Measurements from ENCODE around the gene OMP. TPM values are rescaled to one million over a fixed set of nuclear protein-coding genes. Genes with fewer than 3 reads are reported as not detected.
"Not testable (repeated sequence)": the region's sequence is repeated elsewhere in the genome, so short reads cannot be mapped to it uniquely, and the experiment has no call there.

The OMP gene
- total and polyA plus RNA-seq, 2 donors from 2014 or later: 1.8 TPM; not detected in 1

DNA sequence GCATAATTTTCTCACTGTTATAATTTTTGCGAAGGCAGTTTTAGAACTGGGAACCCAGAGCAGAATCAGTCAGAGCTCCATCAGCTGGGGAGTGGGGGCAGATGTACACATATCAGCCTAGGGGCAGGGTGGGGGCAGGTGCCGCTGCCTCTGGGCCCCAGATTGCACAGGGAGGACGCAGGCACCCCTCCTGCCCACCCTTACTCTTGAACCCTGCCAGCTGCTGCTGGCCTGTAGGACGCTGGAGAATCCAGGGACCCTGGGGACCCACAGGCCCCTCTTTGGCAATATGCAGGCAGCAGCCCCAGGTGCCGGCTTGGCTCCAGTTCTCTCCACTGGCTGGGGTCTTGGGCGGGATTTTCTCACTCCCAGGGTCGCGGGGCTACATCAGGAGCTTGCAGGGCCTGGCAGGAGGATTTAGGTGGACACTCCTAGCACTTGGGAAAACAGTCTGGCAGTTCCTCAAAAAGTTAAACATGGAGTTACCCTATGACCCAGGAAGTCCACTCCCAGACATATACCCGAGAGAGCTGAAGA, 44.6 kb upstream of the OMP start:
- H3K27me3 ChIP-seq (ENCODE audit: control insufficient read depth, insufficient read depth, low read length): no peaks in the 10 kb centered on the region
- peaks cover 0 to 4% (median 0%) of the 10 kb centered on the region in 3 donors for H3K9me3 ChIP-seq (ENCODE audit: control insufficient read depth in 2 of 3, insufficient read depth in 1 of 3, low read length in 3 of 3)
- intact Hi-C loops (cut with DNase I): no loop called here
- DNase-seq (no peak), FAIRE-seq (no peak)
- no peak overlapping the region for H3K4me3 ChIP-seq (ENCODE audit: low read length in 3 of 3)
- H3K4me1 ChIP-seq (ENCODE audit: control insufficient read depth in 2 of 3, insufficient read depth in 2 of 3, low read depth in 1 of 3, low read length in 3 of 3): no peaks in the 10 kb centered on the region
- H3K9ac ChIP-seq (ENCODE audit: low read length in 3 of 3): no peak overlapping the region
- H3K27ac ChIP-seq (ENCODE audit: low read depth in 2 of 2, low read length in 2 of 2): no peak overlapping the region
- TF ChIP-seq CTCF (IDR thresholded peaks at IDR 0.05; ENCODE audit: borderline replicate concordance, extremely low read depth, insufficient read depth): no peak
- H3K36me3 ChIP-seq (ENCODE audit: control insufficient read depth in 2 of 3, insufficient read depth in 3 of 3, low read length in 3 of 3): no peaks in the 10 kb centered on the region

DNA sequence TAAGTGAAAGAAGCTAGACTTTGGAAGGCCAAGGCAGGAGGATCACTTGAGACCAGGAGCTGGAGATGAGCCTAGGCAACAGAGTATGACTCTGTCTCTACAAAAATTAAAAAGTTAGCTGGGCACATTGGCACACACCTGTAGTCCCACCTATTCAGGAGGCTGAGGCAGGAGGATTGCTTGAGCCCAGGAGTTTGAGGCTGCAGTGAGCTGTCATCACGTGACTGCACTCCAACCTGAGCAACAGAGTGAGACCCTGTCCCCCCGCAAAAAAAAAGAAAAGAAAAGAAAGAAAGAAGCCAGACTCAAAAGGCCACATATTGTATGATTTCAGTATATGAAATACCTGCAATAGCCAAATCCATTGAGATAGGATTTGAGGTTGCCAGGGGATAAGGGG, 43.7 kb upstream of the OMP start:
- no peak overlapping the region for H3K4me3 ChIP-seq (ENCODE audit: low read length in 3 of 3)
- intact Hi-C loops (cut with DNase I): no loop called here
- H3K36me3 ChIP-seq (ENCODE audit: control insufficient read depth in 2 of 3, insufficient read depth in 3 of 3, low read length in 3 of 3): no peaks in the 10 kb centered on the region
- peaks cover 0 to 4% (median 0%) of the 10 kb centered on the region in 3 donors for H3K9me3 ChIP-seq (ENCODE audit: control insufficient read depth in 2 of 3, insufficient read depth in 1 of 3, low read length in 3 of 3)
- DNase-seq (no peak), FAIRE-seq (no peak)
- TF ChIP-seq CTCF (IDR thresholded peaks at IDR 0.05; ENCODE audit: borderline replicate concordance, extremely low read depth, insufficient read depth): no peak
- no peak overlapping the region for H3K9ac ChIP-seq (ENCODE audit: low read length in 3 of 3)
- H3K4me1 ChIP-seq (ENCODE audit: control insufficient read depth in 2 of 3, insufficient read depth in 2 of 3, low read depth in 1 of 3, low read length in 3 of 3): no peaks in the 10 kb centered on the region
- H3K27me3 ChIP-seq (ENCODE audit: control insufficient read depth, insufficient read depth, low read length): no peaks in the 10 kb centered on the region
- no peak overlapping the region for H3K27ac ChIP-seq (ENCODE audit: low read depth in 2 of 2, low read length in 2 of 2)

- Histone ChIP-seq H3K27ac (ENCODE audit: low read depth in 2 of 2, low read length in 2 of 2) (no peak overlapping the region), H3K9ac (ENCODE audit: low read length in 3 of 3) (no peak overlapping the region), H3K4me1 (ENCODE audit: control insufficient read depth in 2 of 3, insufficient read depth in 2 of 3, low read depth in 1 of 3, low read length in 3 of 3) (no peaks in the 10 kb centered on the region), H3K36me3 (ENCODE audit: control insufficient read depth in 2 of 3, insufficient read depth in 3 of 3, low read length in 3 of 3) (no peaks in the 10 kb centered on the region), H3K4me3 (ENCODE audit: low read length in 3 of 3) (no peak overlapping the region), H3K9me3 (ENCODE audit: control insufficient read depth in 2 of 3, insufficient read depth in 1 of 3, low read length in 3 of 3) (peaks cover 0 to 4% (median 0%) of the 10 kb centered on the region in 3 donors), H3K27me3 (ENCODE audit: control insufficient read depth, insufficient read depth, low read length) (no peaks in the 10 kb centered on the region)
- DNase-seq (no peak), FAIRE-seq (no peak)
- intact Hi-C loops (cut with DNase I): no loop called here
- TF ChIP-seq CTCF (IDR thresholded peaks at IDR 0.05; ENCODE audit: borderline replicate concordance, extremely low read depth, insufficient read depth): no peak
Measured at GRCh38 chr11:77059806-77060205, 42.8 kb upstream of the OMP start.

GRCh38 chr11:77060234-77060633, 42.4 kb upstream of the OMP start:
- Histone ChIP-seq H3K27me3 (ENCODE audit: control insufficient read depth, insufficient read depth, low read length) (no peaks in the 10 kb centered on the region), H3K27ac (ENCODE audit: low read depth in 2 of 2, low read length in 2 of 2) (no peak overlapping the region), H3K36me3 (ENCODE audit: control insufficient read depth in 2 of 3, insufficient read depth in 3 of 3, low read length in 3 of 3) (no peaks in the 10 kb centered on the region), H3K4me3 (ENCODE audit: low read length in 3 of 3) (no peak overlapping the region), H3K9me3 (ENCODE audit: control insufficient read depth in 2 of 3, insufficient read depth in 1 of 3, low read length in 3 of 3) (peaks cover 0 to 4% (median 0%) of the 10 kb centered on the region in 3 donors), H3K4me1 (ENCODE audit: control insufficient read depth in 2 of 3, insufficient read depth in 2 of 3, low read depth in 1 of 3, low read length in 3 of 3) (no peaks in the 10 kb centered on the region), H3K9ac (ENCODE audit: low read length in 3 of 3) (no peak overlapping the region)
- no peak for TF ChIP-seq CTCF (IDR thresholded peaks at IDR 0.05; ENCODE audit: borderline replicate concordance, extremely low read depth, insufficient read depth)
- no peak for DNase-seq
- intact Hi-C loops (cut with DNase I): no loop called here
- FAIRE-seq: no peak

- H3K36me3 ChIP-seq (ENCODE audit: control insufficient read depth in 2 of 3, insufficient read depth in 3 of 3, low read length in 3 of 3); H3K27me3 ChIP-seq (ENCODE audit: control insufficient read depth, insufficient read depth, low read length); H3K4me1 ChIP-seq (ENCODE audit: control insufficient read depth in 2 of 3, insufficient read depth in 2 of 3, low read depth in 1 of 3, low read length in 3 of 3); H3K4me3 ChIP-seq (ENCODE audit: low read length in 3 of 3); H3K9me3 ChIP-seq (ENCODE audit: control insufficient read depth in 2 of 3, insufficient read depth in 1 of 3, low read length in 3 of 3); H3K27ac ChIP-seq (ENCODE audit: low read depth in 2 of 2, low read length in 2 of 2); intact Hi-C loops (cut with DNase I); FAIRE-seq; DNase-seq; H3K9ac ChIP-seq (ENCODE audit: low read length in 3 of 3): not testable (repeated sequence)
Measured at GRCh38 chr11:77061258-77061657, 41.4 kb upstream of the OMP start.
